Chondrocyte (in vitro differentiated cells): ENCODE data around the gene STON1. TPM values are rescaled to one million over a fixed set of nuclear protein-coding genes. Genes with fewer than 3 reads are reported as not detected.

Experiments
- DNase-seq: peaks from one replicate; pipeline ENCODE4 v3.0.0; 2021; ENCODE audit warnings: mixed read lengths, low spot score
- H3K27ac Mint-ChIP-seq: one replicate; pipeline ENCODE4 v1.8.0; 2021; ENCODE audit warnings: mild to moderate bottlenecking, moderate library complexity, mixed read lengths; ENCODE audit not compliant: unreplicated experiment
- H3K27me3 Mint-ChIP-seq: 2 replicates; pipeline ENCODE4 v1.8.0; 2021; ENCODE audit warnings: low read depth, mixed read lengths
- H3K36me3 Mint-ChIP-seq: 2 replicates; pipeline ENCODE4 v1.8.0; 2021; ENCODE audit warnings: low read depth, mixed read lengths
- H3K4me1 Mint-ChIP-seq: 2 replicates; pipeline ENCODE4 v1.8.0; 2021; ENCODE audit warnings: low read depth, mild to moderate bottlenecking, mixed read lengths
- H3K4me3 Mint-ChIP-seq: one replicate; pipeline ENCODE4 v1.8.0; 2021; ENCODE audit warnings: mild to moderate bottlenecking, moderate library complexity, mixed read lengths; ENCODE audit not compliant: unreplicated experiment
- H3K9me3 Mint-ChIP-seq: 2 replicates; pipeline ENCODE4 v1.8.0; 2021; ENCODE audit warnings: low read depth, mixed read lengths
- total RNA-seq: library from RNA; stranded (reverse); gene quantifications from 3 replicates; pipeline ENCODE4 v1.2.1, GENCODE V29; 2021
- TF ChIP-seq, protein P1 (sequence below): fragments of 200-600 bp; sonication (generic); IDR thresholded peaks from 2 replicates; pipeline ENCODE4 v1.5.0; 2021; ENCODE audit warnings: antibody characterized with exemption, mild to moderate bottlenecking, moderate library complexity

STON1 gene
- total RNA-seq, 1 donor from 2014 or later = 9.6 TPM

DNA sequence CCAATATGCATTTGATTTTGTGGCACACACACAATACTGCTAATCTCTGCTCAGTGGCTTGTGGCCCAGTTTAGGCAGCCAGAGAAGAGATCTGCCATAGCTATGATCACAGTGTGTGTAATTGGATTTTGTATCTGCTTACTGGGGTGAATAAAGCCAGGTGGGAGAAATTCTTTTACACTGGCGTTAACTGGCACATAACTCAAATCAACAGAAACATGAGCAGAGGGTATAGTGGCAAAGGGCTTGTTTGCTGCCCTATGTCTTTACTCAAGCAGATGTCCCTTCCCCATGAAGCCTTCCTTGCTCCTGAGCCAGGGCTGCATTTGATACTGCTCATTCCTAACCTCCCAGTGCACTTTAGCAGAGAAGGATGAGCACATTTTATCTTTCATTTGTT, 28.5 kb downstream of the STON1 start:
- no peak for DNase-seq
- Mint-ChIP-seq H3K9me3 (no peaks in the 10 kb centered on the region), H3K36me3 (no peaks in the 10 kb centered on the region), H3K4me3 (no peak overlapping the region), H3K27ac (no peak overlapping the region), H3K4me1 (no peaks in the 10 kb centered on the region), H3K27me3 (no peaks in the 10 kb centered on the region)
- TF ChIP-seq, protein P1, sequence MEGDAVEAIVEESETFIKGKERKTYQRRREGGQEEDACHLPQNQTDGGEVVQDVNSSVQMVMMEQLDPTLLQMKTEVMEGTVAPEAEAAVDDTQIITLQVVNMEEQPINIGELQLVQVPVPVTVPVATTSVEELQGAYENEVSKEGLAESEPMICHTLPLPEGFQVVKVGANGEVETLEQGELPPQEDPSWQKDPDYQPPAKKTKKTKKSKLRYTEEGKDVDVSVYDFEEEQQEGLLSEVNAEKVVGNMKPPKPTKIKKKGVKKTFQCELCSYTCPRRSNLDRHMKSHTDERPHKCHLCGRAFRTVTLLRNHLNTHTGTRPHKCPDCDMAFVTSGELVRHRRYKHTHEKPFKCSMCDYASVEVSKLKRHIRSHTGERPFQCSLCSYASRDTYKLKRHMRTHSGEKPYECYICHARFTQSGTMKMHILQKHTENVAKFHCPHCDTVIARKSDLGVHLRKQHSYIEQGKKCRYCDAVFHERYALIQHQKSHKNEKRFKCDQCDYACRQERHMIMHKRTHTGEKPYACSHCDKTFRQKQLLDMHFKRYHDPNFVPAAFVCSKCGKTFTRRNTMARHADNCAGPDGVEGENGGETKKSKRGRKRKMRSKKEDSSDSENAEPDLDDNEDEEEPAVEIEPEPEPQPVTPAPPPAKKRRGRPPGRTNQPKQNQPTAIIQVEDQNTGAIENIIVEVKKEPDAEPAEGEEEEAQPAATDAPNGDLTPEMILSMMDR = no peak

DNA sequence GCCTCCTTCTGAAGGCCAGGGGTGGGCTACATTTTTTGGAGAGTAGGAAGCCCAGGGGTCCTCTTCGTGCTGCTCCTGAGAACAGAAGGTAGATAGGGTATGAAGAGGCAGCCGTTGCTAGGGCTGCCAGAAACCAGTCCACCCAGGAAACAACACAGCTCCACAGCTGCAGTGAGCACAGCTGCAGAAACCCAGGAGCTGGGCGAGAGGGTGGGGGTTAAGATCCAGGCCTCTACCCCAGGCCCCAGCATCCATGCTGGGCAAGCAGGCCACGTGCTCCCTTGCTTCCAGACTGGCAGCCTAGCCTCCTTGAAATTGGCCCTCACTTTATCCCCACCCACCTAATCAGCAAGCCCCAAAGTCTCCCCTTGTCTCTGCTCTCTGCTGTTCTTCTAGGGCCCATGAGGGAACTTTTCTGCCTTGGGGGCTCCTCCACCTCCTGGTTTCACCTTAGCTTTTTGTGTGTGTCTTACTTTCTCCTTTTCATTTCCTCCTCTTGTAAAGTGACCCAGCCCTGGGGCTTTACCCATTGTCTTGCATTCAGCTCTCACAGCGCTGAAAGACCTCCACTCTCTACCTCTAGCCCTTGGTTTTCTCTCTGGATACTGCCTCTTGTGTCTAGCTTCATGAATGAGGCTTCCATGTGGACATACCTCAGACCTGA, 30.7 kb downstream of the STON1 start:
- no peaks in the 10 kb centered on the region for H3K4me1 Mint-ChIP-seq
- no peaks in the 10 kb centered on the region for H3K36me3 Mint-ChIP-seq
- no peaks in the 10 kb centered on the region for H3K27me3 Mint-ChIP-seq
- no peaks in the 10 kb centered on the region for H3K9me3 Mint-ChIP-seq
- TF ChIP-seq, protein P1 = no peak
- no peak overlapping the region for H3K4me3 Mint-ChIP-seq
- no peak overlapping the region for H3K27ac Mint-ChIP-seq
- no peak for DNase-seq

DNA sequence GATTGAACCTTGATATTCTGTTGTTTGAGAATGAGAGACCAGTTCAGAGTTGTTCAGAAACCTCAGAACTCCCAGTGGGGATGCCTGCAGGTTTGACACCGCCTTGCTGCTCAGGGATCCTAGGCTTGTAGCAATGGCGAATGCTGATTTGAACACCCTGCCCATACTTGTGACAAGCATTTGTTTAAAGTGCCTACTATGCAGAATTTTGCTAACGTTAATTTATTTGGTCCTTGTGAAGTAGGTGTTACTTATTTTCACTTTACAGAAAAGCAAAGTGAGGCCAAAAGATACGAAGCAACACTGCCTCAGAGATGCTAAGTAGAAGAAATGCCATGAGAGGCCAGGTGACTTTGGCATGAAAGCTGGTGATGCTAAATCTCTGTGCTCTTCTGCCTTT, 32.3 kb downstream of the STON1 start:
- H3K4me1 Mint-ChIP-seq = peaks cover 12% of the 10 kb centered on the region
- no peak overlapping the region for H3K27ac Mint-ChIP-seq
- no peaks in the 10 kb centered on the region for H3K27me3 Mint-ChIP-seq
- H3K36me3 Mint-ChIP-seq = no peaks in the 10 kb centered on the region
- no peak overlapping the region for H3K4me3 Mint-ChIP-seq
- TF ChIP-seq, protein P1 = no peak
- H3K9me3 Mint-ChIP-seq = no peaks in the 10 kb centered on the region
- DNase-seq = no peak

DNA sequence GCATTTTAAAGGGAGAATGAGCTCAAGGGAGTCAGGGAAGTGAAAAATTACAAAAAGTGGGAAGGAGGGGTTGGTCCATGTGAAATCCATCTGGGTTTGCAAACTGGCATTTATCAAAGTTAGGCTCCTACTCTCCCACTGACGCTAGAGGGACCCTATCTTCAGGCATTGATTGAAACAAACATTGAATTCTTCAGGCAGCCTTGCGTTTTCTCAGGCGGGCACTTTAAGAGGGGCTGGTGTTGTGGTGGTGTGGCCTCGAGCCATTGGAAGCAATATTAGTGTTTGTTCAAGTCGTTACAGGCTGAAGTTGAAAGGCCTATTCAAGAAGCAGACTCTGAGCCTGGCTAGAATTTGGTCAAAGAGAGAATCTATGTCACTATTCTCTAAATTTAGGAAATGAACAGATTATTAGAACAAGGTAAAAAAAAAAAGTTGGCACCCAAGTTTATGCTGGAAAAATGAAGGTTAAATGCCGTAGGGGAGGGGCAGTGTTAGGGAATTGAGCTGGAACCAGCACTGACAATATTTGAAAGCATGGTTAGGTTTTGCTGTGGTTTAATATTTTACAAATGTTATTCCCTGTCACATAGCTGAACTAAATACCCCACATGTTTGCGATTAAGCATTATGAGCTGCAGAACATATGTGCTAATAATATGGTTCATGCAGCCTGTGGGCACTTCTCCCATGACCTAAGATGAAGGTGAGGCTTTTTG, 36.8 kb downstream of the STON1 start:
- Mint-ChIP-seq H3K4me3 (no peak overlapping the region), H3K36me3 (no peaks in the 10 kb centered on the region), H3K27me3 (no peaks in the 10 kb centered on the region), H3K9me3 (no peaks in the 10 kb centered on the region), H3K4me1 (peaks cover 38% of the 10 kb centered on the region), H3K27ac (peak overlapping the region; percentile 46)
- TF ChIP-seq, protein P1 = peak; percentile 72
- no peak for DNase-seq

DNA sequence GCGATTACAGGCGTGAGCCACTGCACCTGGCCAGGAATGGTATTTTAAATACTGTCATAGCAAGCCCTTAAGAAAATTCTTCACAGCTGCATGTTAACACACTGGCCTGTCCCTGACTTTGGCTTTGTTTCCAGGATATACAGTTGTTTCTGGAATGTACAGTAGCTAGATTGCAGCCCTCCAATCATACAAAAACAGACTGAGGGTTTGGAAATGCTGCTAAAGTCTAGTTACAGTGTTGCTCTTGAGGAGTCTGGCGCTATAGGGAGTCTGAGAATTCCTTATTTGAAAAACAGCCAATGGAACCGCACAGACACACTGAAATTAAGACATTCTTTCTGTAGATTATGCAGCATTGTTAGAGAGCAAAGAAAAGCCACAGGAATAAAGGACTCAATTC, 37.7 kb downstream of the STON1 start:
- H3K9me3 Mint-ChIP-seq = no peaks in the 10 kb centered on the region
- no peak for DNase-seq
- H3K27me3 Mint-ChIP-seq = no peaks in the 10 kb centered on the region
- H3K27ac Mint-ChIP-seq = no peak overlapping the region
- H3K4me3 Mint-ChIP-seq = no peak overlapping the region
- H3K4me1 Mint-ChIP-seq = peaks cover 43% of the 10 kb centered on the region
- H3K36me3 Mint-ChIP-seq = no peaks in the 10 kb centered on the region
- TF ChIP-seq, protein P1 = no peak
